Stimulated activated CD4-positive, alpha-beta T cell treated with anti-CD3 and anti-CD28 coated beads, Interleukin-1b, Interleukin-23, amount 100 ng/mL, for 4 hours (primary cell): Measurements from ENCODE around the gene ANKS1B.
A peak's percentile ranks its signal among the peaks of the same experiment; 100 is the strongest.

ENCODE experiments used
- DNase-seq, 2 donors: peaks; one replicate each; pipeline ENCODE4 v3.0.0-alpha.2; 2020; ENCODE audit warnings: low read depth in 2 of 2

Gene ANKS1B

GRCh38 chr12:98736352-98737321, 1248.1 kb downstream of the ANKS1B start:
- DNase-seq: no peak

DNA sequence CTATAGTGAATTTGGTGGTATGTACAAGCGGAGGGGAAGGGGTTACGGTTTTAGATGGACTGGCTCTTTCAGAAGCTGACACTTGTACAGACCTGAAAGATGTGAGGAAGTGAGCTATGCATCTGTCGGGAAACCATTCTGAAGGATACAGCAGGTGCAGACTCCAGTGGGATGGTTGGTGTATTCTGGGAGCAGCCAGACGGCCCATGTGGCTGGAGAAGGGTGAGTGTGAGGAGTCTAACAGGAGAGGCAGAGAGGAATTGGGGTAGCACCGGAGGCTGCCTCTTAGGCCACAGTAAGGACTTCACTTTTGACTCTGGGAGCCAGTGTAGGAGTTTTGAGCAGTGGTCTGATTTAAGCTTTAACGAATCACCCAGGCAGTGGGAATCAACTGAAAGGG, 1248.9 kb downstream of the ANKS1B start:
- no peak for DNase-seq

- no peak for DNase-seq
Observed at GRCh38 chr12:98733667-98734350, 1250.9 kb downstream of the ANKS1B start.

DNA sequence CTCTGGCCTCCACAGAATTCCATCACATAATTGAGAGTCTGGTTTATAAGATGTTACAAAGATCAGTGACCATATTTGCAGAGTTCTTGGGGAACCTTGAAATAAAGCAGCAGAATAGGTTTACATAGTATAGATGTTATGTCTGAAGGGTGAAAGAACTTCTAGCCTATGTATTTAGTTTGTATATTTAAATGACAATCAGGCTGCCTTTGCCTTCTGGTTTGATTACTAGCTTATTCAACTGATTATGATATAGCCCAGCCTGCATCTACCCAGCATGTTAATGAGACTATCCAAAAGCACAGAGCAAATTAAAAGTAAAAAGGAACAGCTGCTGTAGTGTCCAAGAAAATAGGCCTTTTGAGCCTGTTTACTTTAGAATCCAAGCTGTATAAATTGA, 1254.3 kb downstream of the ANKS1B start:
- no peak for DNase-seq

DNA sequence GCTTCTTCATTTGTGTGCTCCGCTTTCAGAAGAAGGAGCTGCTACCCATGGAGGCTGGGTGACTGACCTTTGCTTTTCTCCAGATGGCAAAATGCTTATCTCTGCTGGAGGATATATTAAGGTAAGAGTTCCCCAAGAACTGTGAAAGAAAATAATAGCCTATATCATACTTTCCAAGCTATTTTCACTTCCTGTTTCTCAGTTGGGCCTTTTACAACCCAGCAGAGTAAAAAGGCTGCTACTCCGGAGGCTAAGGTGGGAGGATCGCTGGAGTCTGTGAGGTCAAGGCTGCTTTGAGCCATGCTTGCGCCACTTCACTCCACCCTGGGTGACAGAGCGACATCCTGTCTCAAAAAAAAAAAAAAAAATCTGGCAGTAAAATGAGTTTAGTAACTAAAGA, 1257.5 kb downstream of the ANKS1B start:
- DNase-seq: no peak

- DNase-seq: peak in 1 of 2 donors; percentile 29
Observed at GRCh38 chr12:98725476-98726247, 1259.1 kb downstream of the ANKS1B start.

- DNase-seq: no peak
Observed at GRCh38 chr12:98724384-98725155, 1260.2 kb downstream of the ANKS1B start.

- DNase-seq: no peak
Observed at GRCh38 chr12:98721204-98721702, 1263.5 kb downstream of the ANKS1B start.

DNA sequence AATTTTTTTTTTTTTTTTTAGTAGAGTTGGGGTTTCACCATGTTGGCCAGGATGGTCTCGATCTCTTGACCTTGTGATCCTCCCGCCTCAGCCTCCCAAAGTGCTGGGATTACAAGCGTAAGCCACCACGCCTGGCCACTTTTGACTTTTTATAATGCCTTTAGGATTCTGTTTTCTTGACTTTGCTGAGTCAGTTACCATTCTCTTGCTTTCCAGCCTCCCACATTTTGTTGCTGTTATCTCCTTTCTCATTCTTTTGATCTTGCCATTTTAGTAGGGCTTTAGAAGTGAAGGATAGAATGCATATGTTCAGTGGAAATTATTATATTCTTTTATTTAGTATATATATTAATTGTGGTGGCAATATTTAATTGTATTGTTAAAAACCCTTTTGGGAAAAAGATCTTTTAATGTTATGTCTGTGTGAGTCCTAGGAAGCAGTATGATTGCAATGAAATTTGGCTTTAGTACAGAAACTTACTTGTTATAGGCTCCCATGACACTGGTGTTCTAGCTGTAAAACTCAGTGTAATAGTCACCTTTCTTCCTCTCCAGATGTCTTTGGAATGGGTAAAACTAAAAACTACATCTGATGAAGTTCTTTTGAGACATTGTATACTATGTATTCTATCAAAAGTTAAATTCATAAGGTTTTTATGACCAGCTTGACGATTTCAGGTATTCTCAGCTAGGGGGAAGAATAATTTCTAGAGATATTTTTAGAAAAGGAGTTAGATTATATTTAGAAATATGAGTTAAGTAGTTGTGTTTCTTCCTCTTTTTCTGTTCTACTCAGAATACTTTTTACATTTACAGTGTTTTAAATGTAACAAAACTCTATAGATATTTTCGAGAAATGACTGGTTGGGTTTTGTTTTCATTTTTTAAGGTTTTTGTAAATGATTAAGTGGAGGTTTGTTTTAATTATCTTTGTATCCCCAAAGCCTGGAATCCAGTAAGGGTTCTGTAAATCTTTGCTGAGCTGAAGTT, 1264.9 kb downstream of the ANKS1B start:
- DNase-seq: no peak

GRCh38 chr12:98714426-98714825, 1270.3 kb downstream of the ANKS1B start:
- DNase-seq: no peak

DNA sequence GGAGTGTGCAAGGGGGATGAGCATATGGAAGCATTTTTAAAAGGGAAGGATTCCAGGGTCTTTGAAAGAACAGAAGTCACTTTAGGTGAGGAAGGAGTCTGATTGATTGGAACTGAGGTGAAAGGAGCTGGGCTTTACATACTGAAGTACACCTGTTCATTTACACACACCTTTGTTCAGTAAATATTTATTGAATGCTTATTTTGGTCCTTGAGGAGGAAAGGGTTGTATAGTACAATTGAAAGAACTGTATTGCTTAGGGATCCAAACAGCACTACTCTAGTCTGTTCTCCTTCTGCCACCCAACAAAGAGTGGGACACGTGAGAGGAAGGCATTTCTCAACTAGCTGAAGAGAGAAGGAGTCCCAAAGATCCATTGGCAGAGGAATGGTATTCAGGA, 1275.7 kb downstream of the ANKS1B start:
- no peak for DNase-seq

GRCh38 chr12:98701166-98701565, 1283.6 kb downstream of the ANKS1B start:
- no peak for DNase-seq

DNA sequence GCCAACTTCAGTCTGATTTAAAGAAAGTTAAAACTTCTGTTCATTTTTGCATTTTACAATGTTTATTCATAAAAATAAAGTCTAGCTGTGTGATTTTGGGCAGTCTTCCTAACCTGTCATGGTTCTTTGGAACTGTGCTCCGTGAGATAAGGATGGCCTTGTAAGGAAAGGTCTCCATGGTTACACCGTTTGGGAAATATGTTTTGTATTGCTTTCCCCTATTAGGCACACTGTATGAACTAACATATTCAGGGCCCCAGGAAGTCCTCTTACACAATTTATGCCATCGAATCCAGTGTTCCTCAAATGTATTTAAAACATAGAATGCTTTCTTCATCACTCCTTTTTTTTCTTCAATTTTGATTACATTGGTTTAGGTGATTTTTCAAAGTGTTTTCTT, 1285.2 kb downstream of the ANKS1B start:
- DNase-seq: no peak

DNA sequence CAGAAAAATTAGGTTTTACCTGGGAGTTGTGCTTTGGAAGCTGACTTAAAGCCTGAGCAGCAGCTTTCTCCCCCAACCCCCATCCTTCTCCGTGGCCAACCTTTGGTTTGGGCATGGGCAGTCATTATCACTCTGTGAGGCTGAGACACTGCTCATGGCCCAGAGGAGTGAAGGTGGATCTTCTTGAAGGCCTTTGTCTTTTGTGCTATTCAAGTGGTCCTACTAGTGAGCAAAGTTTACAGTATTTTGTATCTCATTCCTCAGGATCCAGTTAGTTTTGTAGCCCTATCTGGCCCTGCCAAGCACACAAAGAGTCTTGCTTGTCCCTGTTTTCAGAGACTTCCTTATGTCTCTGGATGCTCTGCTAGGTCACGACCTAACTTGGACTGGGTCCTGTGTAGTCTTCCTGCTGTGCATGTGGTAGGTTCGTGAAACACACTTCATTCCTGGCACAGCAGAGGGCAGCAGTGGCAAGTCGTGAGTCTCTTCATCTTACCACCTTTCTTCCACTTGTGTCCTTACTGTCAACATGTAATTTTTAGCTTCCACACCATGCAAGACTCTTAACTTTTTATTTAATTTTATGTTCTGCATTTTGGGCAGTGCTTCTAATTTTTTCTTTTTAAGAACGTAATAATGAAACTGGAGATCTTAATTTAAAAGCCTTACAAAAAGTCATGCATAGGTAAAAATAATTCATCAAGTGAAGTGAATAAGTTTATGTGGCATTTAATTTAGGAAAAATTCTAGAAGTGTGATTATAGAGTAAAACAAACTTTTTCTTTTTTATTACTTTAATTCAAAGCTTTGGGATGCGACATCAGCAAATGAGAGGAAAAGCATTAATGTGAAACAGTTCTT, 1285.9 kb downstream of the ANKS1B start:
- DNase-seq: peak; percentile 5 to 17

DNA sequence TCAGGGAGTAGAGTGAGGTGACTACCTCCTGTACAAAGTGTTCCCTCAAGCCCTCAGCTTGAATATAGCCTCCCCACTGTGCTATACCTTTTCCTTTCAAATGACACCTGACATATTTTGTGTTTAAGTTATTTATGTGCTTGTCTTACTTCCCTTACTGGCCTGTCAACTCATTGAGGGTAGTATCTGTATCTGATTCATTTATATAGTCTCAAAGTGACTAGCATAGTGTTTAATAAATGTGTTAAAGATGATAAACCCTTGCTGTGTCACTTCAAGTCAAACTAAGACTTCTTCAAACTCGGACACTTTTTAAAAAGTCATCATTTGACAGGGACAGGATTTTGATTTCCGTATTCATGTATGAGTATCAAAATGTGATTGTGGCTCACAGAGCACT, 1287.5 kb downstream of the ANKS1B start:
- DNase-seq: no peak

DNA sequence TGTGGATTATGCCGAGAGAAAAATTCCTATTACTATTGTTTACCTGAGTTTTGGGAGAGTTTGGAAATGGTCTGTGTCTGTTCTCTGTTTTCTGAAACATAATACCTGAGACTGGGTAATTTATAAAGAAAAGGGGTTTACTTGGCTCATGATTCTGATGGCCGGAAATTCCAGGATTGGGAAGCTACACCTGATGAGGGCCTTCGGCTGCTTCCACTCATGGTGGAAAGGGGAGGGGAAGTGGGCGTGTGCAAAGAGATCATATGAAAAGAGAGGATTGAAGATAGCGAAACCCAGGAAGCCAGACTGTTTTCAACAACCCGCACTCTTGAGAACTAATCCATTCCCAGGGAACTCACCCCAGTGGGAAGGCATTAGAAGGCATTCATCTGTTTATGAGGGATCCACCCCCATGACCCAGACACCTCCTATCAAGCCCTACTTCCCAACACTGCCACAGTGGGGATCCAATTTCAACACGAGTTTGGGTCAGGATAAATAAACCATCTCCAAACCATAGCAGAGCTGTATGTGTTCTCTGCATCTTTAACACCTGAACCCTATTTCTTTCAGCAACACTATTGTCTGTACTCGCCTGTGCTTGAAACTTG, 1288.6 kb downstream of the ANKS1B start:
- no peak for DNase-seq

GRCh38 chr12:98691351-98691750, 1293.4 kb downstream of the ANKS1B start:
- DNase-seq: no peak

DNA sequence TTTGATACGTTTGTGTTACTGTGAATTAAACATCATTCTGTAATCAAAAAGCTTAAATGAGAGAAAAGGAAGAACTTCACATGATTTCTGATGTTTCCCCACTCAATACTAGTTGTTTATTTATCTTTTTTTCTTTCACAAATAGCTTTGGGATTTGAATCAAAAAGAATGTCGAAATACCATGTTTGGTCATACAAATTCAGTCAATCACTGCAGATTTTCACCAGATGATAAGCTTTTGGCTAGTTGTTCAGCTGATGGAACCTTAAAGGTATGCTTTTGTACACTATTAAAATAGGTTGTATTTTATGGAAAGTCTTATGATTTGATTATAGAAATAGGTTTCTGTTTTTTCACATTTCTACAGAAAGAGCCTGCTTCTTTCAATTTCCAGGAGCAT, 1298.1 kb downstream of the ANKS1B start:
- DNase-seq: no peak
